Measurements from ENCODE around the gene PUM1.

- TF ChIP-seq NFIC (IDR thresholded peaks at IDR 0.05; ENCODE audit: low read depth, low read length): no peak
- no peak for TF ChIP-seq CHD2 (IDR thresholded peaks at IDR 0.05; ENCODE audit: borderline replicate concordance, low read depth, low read length)
- TF ChIP-seq BCL3 (IDR thresholded peaks at IDR 0.05; ENCODE audit: borderline replicate concordance, insufficient read depth, low read depth, low read length, poor library complexity, severe bottlenecking): no peak
- no peak for TF ChIP-seq FOXM1 (IDR thresholded peaks at IDR 0.05; ENCODE audit: low read depth, low read length)
- TF ChIP-seq SIN3A (IDR thresholded peaks at IDR 0.05; ENCODE audit: low read depth, low read length): no peak
- TF ChIP-seq CTCF (IDR thresholded peaks at IDR 0.05 in 2 of 3, conservative IDR thresholded peaks at IDR 0.05 in 1 of 3; ENCODE audit: control insufficient read depth in 2 of 3, extremely low read depth in 1 of 3, insufficient read depth in 1 of 3, low read depth in 3 of 3, low read length in 3 of 3): no peak
- no peak for TF ChIP-seq EZH2 (IDR thresholded peaks at IDR 0.05; ENCODE audit: borderline replicate concordance, control insufficient read depth, low read depth, low read length)
- no peak for TF ChIP-seq POLR2AphosphoS5 (IDR thresholded peaks at IDR 0.05; ENCODE audit: low read length)
- no peak for TF ChIP-seq KDM1A (IDR thresholded peaks at IDR 0.05; ENCODE audit: borderline replicate concordance)
- TF ChIP-seq ETV6 (conservative IDR thresholded peaks at IDR 0.05 in 1 of 2, IDR thresholded peaks at IDR 0.05 in 1 of 2; ENCODE audit: borderline replicate concordance in 1 of 2, low read depth in 1 of 2): no peak
Observed at GRCh38 chr1:30914587-30914922, 151.0 kb downstream of the PUM1 start.

Measured in GM12878 (cell line).